WERI-Rb-1 (cell line): Measurements from ENCODE around the gene VRK2.
"Not testable (repeated sequence)": the region's sequence is repeated elsewhere in the genome, so short reads cannot be mapped to it uniquely, and the experiment has no call there.

ENCODE experiments used
- DNase-seq: peaks from one replicate; pipeline ENCODE4 v3.0.0-alpha.2; 2020
- H3K27ac ChIP-seq: fragments of 250-450 bp; sonication (Bioruptor Pico); 2 replicates; pipeline ENCODE4 v1.5.1; 2020; ENCODE audit warnings: mild to moderate bottlenecking, moderate library complexity
- H3K27me3 ChIP-seq: fragments of 250-450 bp; sonication (Bioruptor Pico); 2 replicates; pipeline ENCODE4 v1.5.1; 2021; ENCODE audit warnings: mild to moderate bottlenecking, low read depth, moderate library complexity; ENCODE audit not compliant: insufficient read depth, severe bottlenecking
- H3K36me3 ChIP-seq: fragments of 250-450 bp; sonication (Bioruptor Pico); 2 replicates; pipeline ENCODE4 v1.5.1; 2020; ENCODE audit warnings: mild to moderate bottlenecking, moderate library complexity
- H3K4me3 ChIP-seq: 2 replicates; pipeline ENCODE4 v1.5.1; 2011; ENCODE audit warnings: low read depth, mild to moderate bottlenecking, control low read depth, low read length
- H3K9me3 ChIP-seq: fragments of 250-450 bp; sonication (Bioruptor Pico); 2 replicates; pipeline ENCODE4 v1.5.1; 2021; ENCODE audit warnings: mild to moderate bottlenecking, moderate library complexity; ENCODE audit not compliant: severe bottlenecking
- TF ChIP-seq, protein P1 (sequence below): IDR thresholded peaks from 2 replicates; pipeline ENCODE4 v1.5.1; 2011; ENCODE audit warnings: low read depth, mild to moderate bottlenecking, control low read depth, inconsistent platforms, low read length

VRK2 gene

DNA sequence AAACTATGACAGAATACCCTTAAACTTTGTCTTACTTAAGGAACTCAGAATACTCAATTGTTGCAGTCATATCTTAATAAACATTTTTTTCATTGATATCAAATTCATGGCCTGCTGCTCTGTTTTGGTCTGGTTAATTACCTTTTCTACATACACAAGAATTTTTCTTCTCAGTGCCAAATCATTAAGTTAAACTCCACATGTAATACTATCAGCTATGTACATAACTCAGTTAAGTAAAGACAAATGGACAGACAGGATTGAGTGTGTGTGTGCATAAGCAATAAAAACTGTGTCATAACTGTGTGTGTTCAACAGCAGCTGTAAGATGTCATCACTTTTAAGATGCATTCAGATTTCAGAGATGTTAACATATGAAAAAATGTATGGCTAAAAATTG lies 34.4 kb downstream of the VRK2 start:
- Histone ChIP-seq H3K27me3 (no peaks in the 10 kb centered on the region), H3K27ac (no peak overlapping the region), H3K4me3 (no peak overlapping the region), H3K36me3 (no peaks in the 10 kb centered on the region), H3K9me3 (no peaks in the 10 kb centered on the region)
- no peak for DNase-seq
- TF ChIP-seq, protein P1, sequence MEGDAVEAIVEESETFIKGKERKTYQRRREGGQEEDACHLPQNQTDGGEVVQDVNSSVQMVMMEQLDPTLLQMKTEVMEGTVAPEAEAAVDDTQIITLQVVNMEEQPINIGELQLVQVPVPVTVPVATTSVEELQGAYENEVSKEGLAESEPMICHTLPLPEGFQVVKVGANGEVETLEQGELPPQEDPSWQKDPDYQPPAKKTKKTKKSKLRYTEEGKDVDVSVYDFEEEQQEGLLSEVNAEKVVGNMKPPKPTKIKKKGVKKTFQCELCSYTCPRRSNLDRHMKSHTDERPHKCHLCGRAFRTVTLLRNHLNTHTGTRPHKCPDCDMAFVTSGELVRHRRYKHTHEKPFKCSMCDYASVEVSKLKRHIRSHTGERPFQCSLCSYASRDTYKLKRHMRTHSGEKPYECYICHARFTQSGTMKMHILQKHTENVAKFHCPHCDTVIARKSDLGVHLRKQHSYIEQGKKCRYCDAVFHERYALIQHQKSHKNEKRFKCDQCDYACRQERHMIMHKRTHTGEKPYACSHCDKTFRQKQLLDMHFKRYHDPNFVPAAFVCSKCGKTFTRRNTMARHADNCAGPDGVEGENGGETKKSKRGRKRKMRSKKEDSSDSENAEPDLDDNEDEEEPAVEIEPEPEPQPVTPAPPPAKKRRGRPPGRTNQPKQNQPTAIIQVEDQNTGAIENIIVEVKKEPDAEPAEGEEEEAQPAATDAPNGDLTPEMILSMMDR: no peak

DNA sequence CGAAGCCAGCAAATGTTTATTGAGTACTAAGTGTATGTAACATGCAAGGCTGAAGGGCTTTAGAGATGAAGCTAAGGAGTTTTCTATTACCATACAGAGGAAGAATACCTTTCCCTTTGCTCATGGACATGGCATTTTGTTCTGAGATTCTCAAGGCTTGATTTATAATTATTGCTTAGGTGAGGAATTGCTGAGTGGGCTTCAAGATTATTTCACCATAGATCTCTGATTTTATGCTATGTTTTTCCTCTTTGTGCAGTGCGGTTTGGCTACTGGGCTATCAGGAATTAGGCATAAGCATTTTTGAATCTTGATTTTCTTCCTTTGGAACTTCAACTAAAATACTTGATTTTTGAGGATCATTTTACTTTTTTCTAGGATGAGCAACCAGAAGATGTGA lies 42.5 kb downstream of the VRK2 start:
- H3K9me3 ChIP-seq: peaks cover 2% of the 10 kb centered on the region
- H3K36me3 ChIP-seq: no peaks in the 10 kb centered on the region
- TF ChIP-seq, protein P1: no peak
- H3K27me3 ChIP-seq: no peaks in the 10 kb centered on the region
- no peak overlapping the region for H3K27ac ChIP-seq
- H3K4me3 ChIP-seq: no peak overlapping the region
- no peak for DNase-seq

DNA sequence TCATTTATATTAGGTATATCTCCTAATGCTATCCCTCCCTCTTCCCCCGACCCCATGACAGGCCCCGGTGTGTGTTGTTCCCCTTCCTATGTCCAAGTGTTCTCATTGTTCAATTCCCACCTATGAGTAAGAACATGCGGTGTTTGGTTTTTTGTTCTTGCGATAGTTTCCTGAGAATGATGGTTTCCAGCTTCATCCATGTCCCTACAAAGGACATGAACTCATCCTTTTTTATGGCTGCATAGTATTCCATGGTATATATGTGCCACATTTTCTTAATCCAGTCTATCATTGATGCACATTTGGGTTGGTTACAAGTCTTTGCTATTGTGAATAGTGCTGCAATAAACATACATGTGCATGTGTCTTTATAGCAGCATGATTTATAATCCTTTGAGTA lies 46.2 kb downstream of the VRK2 start:
- DNase-seq, H3K27me3 ChIP-seq, H3K27ac ChIP-seq, H3K36me3 ChIP-seq, H3K9me3 ChIP-seq, H3K4me3 ChIP-seq: not testable (repeated sequence)

- TF ChIP-seq, protein P1: no peak
- H3K27ac ChIP-seq: no peak overlapping the region
- no peaks in the 10 kb centered on the region for H3K36me3 ChIP-seq
- no peak overlapping the region for H3K4me3 ChIP-seq
- H3K27me3 ChIP-seq: no peaks in the 10 kb centered on the region
- peaks cover 2% of the 10 kb centered on the region for H3K9me3 ChIP-seq
- DNase-seq: no peak
These were observed 50.4 kb downstream of the VRK2 start for GRCh38 chr2:58097025-58097424.

DNA sequence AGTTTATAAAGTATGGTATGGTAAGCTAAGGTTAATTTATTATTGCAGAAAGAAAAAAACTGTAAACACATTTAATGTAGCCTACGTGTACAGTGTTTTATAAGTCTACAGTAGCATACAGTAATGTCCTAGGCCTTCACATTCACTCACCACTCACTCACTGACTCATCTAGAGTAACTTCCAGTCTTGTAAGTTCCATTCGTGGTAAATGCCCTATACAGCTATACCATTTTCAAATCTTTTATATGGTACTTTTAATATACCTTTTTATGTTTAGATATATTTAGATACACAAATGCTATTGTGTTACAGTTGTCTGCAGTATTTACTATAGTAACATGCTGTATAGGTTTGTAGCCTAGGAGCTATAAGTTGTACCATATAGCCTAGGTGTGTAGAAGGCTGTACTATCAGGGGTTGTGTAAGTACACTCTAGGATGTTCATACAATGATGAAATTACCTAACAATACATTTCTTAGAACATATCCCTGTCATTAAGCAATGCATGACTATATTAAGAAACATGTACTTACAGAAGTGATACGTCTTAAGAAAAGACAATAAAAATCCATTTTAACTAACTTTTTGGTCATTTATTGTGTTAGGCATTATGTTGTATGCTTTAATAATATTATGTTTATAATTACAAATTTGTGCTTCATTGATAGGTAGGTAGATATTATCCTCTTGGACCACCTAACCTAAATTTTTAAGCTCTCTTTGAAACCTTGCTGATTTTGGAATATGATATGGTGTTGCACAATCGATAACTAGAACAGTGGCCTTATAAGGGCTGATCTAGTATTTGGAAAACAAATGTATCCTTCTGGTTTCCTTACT lies 51.9 kb downstream of the VRK2 start:
- no peaks in the 10 kb centered on the region for H3K36me3 ChIP-seq
- TF ChIP-seq, protein P1: no peak
- H3K27ac ChIP-seq: no peak overlapping the region
- H3K27me3 ChIP-seq: no peaks in the 10 kb centered on the region
- no peak for DNase-seq
- H3K4me3 ChIP-seq: no peak overlapping the region
- peaks cover 2% of the 10 kb centered on the region for H3K9me3 ChIP-seq

GRCh38 chr2:58099096-58099769 lies 52.6 kb downstream of the VRK2 start:
- Histone ChIP-seq H3K27me3 (no peaks in the 10 kb centered on the region), H3K27ac (no peak overlapping the region), H3K9me3 (no peaks in the 10 kb centered on the region), H3K36me3 (no peaks in the 10 kb centered on the region), H3K4me3 (no peak overlapping the region)
- TF ChIP-seq, protein P1: no peak
- DNase-seq: no peak
